ENCODE data around the gene STARD13.

Gene STARD13

DNA sequence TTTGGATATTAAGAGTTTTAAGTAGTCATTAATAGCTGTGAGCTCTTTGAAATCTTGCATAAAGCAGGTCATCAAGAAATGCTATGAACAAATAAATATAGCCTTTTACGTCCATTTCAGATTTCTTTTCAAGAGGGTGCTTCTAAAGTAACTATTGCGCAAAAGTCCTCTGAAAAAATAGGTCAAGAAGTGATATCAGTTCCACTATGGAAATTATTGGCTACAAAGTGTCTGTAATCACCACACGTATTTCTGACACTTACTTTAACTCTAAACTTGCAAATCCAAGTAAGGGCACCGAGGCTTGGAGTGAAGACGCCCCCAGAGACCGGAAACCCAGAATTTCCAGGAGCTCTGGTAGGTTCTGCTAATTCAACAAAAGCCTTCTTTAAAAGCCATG, 44.9 kb upstream of the STARD13 start:
- no peak overlapping the region for H3K23ac ChIP-seq (ENCODE audit: low read length in 2 of 2)
- H2AK5ac ChIP-seq (ENCODE audit: low read length, severe bottlenecking): no peak overlapping the region
- no peak overlapping the region for H3K27ac ChIP-seq (ENCODE audit: low read length, poor library complexity, severe bottlenecking)
- DNase-seq: no peak
- no peaks in the 10 kb centered on the region for H3K27me3 ChIP-seq (ENCODE audit: control insufficient read depth in 1 of 2, insufficient read depth in 1 of 2, low read length in 2 of 2)
- H2BK12ac ChIP-seq (ENCODE audit: low read length in 2 of 2): no peak overlapping the region
- H3K36me3 ChIP-seq (ENCODE audit: control insufficient read depth in 1 of 2, insufficient read depth in 2 of 2, low read depth in 1 of 2, low read length in 2 of 2): no peaks in the 10 kb centered on the region
- H2BK15ac ChIP-seq (ENCODE audit: low read depth, poor library complexity, severe bottlenecking): no peak overlapping the region
- H3K9ac ChIP-seq (ENCODE audit: low read length): no peak overlapping the region
- no peak overlapping the region for H3K4me3 ChIP-seq (ENCODE audit: insufficient read depth in 1 of 2, low read depth in 1 of 2, low read length in 2 of 2)
- peaks cover 17% of the 10 kb centered on the region for H3K79me1 ChIP-seq (replicated peaks; ENCODE audit: low read length, poor library complexity, severe bottlenecking)
- H3K14ac ChIP-seq (ENCODE audit: low read length in 2 of 2): no peak overlapping the region
- 98% methylated on average over 6 of the region's 6 CpGs for WGBS
- H2AFZ ChIP-seq (ENCODE audit: low read depth, low read length): no peak overlapping the region
- H3K4ac ChIP-seq (ENCODE audit: low read depth in 1 of 2, low read length in 2 of 2): no peak overlapping the region
- H3K9me3 ChIP-seq (ENCODE audit: control insufficient read depth, low read length): no peaks in the 10 kb centered on the region
- no peak overlapping the region for H3K4me2 ChIP-seq (ENCODE audit: low read length, poor library complexity, severe bottlenecking)
- no peak overlapping the region for H3K18ac ChIP-seq (ENCODE audit: low read depth in 1 of 2, low read length in 2 of 2)
- no peaks in the 10 kb centered on the region for H3K4me1 ChIP-seq (ENCODE audit: control insufficient read depth, insufficient read depth, low read depth, low read length)
- no peak overlapping the region for H4K8ac ChIP-seq (ENCODE audit: low read length)
- no peak overlapping the region for H2BK120ac ChIP-seq (ENCODE audit: low read depth, low read length)
- no peak overlapping the region for H4K91ac ChIP-seq (ENCODE audit: low read length)
- no peak overlapping the region for H2BK5ac ChIP-seq (ENCODE audit: low read depth, low read length, poor library complexity, severe bottlenecking)

DNA sequence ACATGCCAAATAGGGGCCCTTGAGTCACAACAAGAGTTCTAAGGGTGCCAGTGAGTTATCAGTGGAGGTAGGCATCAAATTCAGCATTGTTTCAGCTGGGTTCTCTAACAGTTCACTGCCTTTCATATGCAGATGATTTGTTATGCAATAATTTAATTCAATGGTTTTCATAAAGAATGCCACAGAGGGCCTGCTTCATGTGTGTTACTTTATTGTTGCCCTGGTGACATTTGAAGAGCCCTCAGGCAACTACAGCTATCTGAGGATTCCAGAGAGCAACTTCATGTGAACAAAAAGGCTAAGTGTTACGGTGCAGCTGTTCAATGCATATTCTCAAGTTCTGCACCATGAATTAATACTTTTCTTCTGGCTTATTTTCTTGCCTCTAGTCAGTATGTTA, 43.1 kb upstream of the STARD13 start:
- Histone ChIP-seq H3K27ac (ENCODE audit: low read length, poor library complexity, severe bottlenecking) (no peak overlapping the region), H3K9ac (ENCODE audit: low read length) (no peak overlapping the region), H3K4ac (ENCODE audit: low read depth in 1 of 2, low read length in 2 of 2) (no peak overlapping the region), H2BK15ac (ENCODE audit: low read depth, poor library complexity, severe bottlenecking) (no peak overlapping the region), H3K4me3 (ENCODE audit: insufficient read depth in 1 of 2, low read depth in 1 of 2, low read length in 2 of 2) (no peak overlapping the region), H3K79me1 (replicated peaks; ENCODE audit: low read length, poor library complexity, severe bottlenecking) (peaks cover 17% of the 10 kb centered on the region), H2BK12ac (ENCODE audit: low read length in 2 of 2) (no peak overlapping the region), H4K8ac (ENCODE audit: low read length) (no peak overlapping the region), H2BK120ac (ENCODE audit: low read depth, low read length) (no peak overlapping the region), H2BK5ac (ENCODE audit: low read depth, low read length, poor library complexity, severe bottlenecking) (no peak overlapping the region), H3K9me3 (ENCODE audit: control insufficient read depth, low read length) (no peaks in the 10 kb centered on the region), H3K14ac (ENCODE audit: low read length in 2 of 2) (no peak overlapping the region), H3K18ac (ENCODE audit: low read depth in 1 of 2, low read length in 2 of 2) (no peak overlapping the region), H2AFZ (ENCODE audit: low read depth, low read length) (no peak overlapping the region), H3K4me2 (ENCODE audit: low read length, poor library complexity, severe bottlenecking) (no peak overlapping the region), H4K91ac (ENCODE audit: low read length) (no peak overlapping the region), H3K36me3 (ENCODE audit: control insufficient read depth in 1 of 2, insufficient read depth in 2 of 2, low read depth in 1 of 2, low read length in 2 of 2) (no peaks in the 10 kb centered on the region), H3K27me3 (ENCODE audit: control insufficient read depth in 1 of 2, insufficient read depth in 1 of 2, low read length in 2 of 2) (no peaks in the 10 kb centered on the region), H2AK5ac (ENCODE audit: low read length, severe bottlenecking) (no peak overlapping the region), H3K4me1 (ENCODE audit: control insufficient read depth, insufficient read depth, low read depth, low read length) (no peaks in the 10 kb centered on the region), H3K23ac (ENCODE audit: low read length in 2 of 2) (no peak overlapping the region)
- no CpG with 5 or more reads among the region's 1 CpG for WGBS
- DNase-seq: no peak

DNA sequence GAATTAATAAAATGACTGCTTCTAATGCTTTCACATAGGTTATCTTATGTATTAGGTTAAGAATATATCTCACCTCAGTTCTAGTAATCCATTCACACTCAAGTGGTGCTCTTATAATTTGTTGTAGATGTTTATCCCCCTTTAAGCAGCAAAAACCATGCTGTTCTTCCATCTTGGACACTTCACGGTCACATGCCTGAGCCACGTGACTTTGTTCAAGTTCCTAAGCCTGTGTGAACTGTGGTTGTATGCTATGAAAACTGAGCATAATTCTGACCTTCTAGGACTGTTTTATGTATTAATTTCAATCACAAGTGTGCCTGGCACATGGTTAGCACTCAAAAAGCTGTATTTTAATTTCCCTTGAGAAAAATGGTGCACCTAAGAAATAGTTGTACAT, 41.2 kb upstream of the STARD13 start:
- H3K9me3 ChIP-seq (ENCODE audit: control insufficient read depth, low read length): no peaks in the 10 kb centered on the region
- no peak overlapping the region for H3K4me3 ChIP-seq (ENCODE audit: insufficient read depth in 1 of 2, low read depth in 1 of 2, low read length in 2 of 2)
- no peak overlapping the region for H2BK15ac ChIP-seq (ENCODE audit: low read depth, poor library complexity, severe bottlenecking)
- no peak overlapping the region for H2AFZ ChIP-seq (ENCODE audit: low read depth, low read length)
- H3K27ac ChIP-seq (ENCODE audit: low read length, poor library complexity, severe bottlenecking): no peak overlapping the region
- no peaks in the 10 kb centered on the region for H3K4me1 ChIP-seq (ENCODE audit: control insufficient read depth, insufficient read depth, low read depth, low read length)
- no peak overlapping the region for H4K8ac ChIP-seq (ENCODE audit: low read length)
- H2BK12ac ChIP-seq (ENCODE audit: low read length in 2 of 2): no peak overlapping the region
- no peaks in the 10 kb centered on the region for H3K36me3 ChIP-seq (ENCODE audit: control insufficient read depth in 1 of 2, insufficient read depth in 2 of 2, low read depth in 1 of 2, low read length in 2 of 2)
- H3K18ac ChIP-seq (ENCODE audit: low read depth in 1 of 2, low read length in 2 of 2): no peak overlapping the region
- H3K79me1 ChIP-seq (replicated peaks; ENCODE audit: low read length, poor library complexity, severe bottlenecking): peaks cover 14% of the 10 kb centered on the region
- no peak overlapping the region for H2BK120ac ChIP-seq (ENCODE audit: low read depth, low read length)
- H3K14ac ChIP-seq (ENCODE audit: low read length in 2 of 2): no peak overlapping the region
- H3K23ac ChIP-seq (ENCODE audit: low read length in 2 of 2): no peak overlapping the region
- no peak overlapping the region for H4K91ac ChIP-seq (ENCODE audit: low read length)
- no peak overlapping the region for H2AK5ac ChIP-seq (ENCODE audit: low read length, severe bottlenecking)
- 100% methylated on average over 2 of the region's 2 CpGs for WGBS
- no peak overlapping the region for H3K4ac ChIP-seq (ENCODE audit: low read depth in 1 of 2, low read length in 2 of 2)
- H3K9ac ChIP-seq (ENCODE audit: low read length): no peak overlapping the region
- H2BK5ac ChIP-seq (ENCODE audit: low read depth, low read length, poor library complexity, severe bottlenecking): no peak overlapping the region
- DNase-seq: no peak
- no peak overlapping the region for H3K4me2 ChIP-seq (ENCODE audit: low read length, poor library complexity, severe bottlenecking)
- no peaks in the 10 kb centered on the region for H3K27me3 ChIP-seq (ENCODE audit: control insufficient read depth in 1 of 2, insufficient read depth in 1 of 2, low read length in 2 of 2)

DNA sequence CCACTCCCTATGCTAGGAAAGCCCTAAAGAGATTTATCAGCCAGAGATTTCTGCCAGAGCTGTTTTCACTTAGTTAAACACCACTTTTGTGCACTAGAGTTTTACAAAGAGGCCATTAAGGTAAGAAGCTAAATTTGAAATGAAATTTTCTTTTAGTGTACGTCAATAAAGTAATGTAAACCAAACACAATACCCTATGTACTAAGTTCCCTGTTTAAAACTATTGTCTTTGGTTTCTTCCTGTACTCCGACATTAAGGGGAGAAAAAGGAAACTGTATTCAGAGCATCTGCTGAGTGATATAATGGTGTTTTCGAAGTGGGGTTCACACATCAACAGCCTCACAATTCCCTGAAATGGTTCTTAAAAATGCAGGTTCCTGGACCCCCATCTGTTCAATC, 40.7 kb upstream of the STARD13 start:
- Histone ChIP-seq H3K23ac (ENCODE audit: low read length in 2 of 2) (no peak overlapping the region), H3K9me3 (ENCODE audit: control insufficient read depth, low read length) (no peaks in the 10 kb centered on the region), H3K4me3 (ENCODE audit: insufficient read depth in 1 of 2, low read depth in 1 of 2, low read length in 2 of 2) (no peak overlapping the region), H2AK5ac (ENCODE audit: low read length, severe bottlenecking) (no peak overlapping the region), H4K91ac (ENCODE audit: low read length) (no peak overlapping the region), H3K9ac (ENCODE audit: low read length) (no peak overlapping the region), H3K27ac (ENCODE audit: low read length, poor library complexity, severe bottlenecking) (no peak overlapping the region), H3K27me3 (ENCODE audit: control insufficient read depth in 1 of 2, insufficient read depth in 1 of 2, low read length in 2 of 2) (no peaks in the 10 kb centered on the region), H4K8ac (ENCODE audit: low read length) (no peak overlapping the region), H3K4ac (ENCODE audit: low read depth in 1 of 2, low read length in 2 of 2) (no peak overlapping the region), H3K4me1 (ENCODE audit: control insufficient read depth, insufficient read depth, low read depth, low read length) (no peaks in the 10 kb centered on the region), H3K79me1 (replicated peaks; ENCODE audit: low read length, poor library complexity, severe bottlenecking) (peaks cover 14% of the 10 kb centered on the region), H3K18ac (ENCODE audit: low read depth in 1 of 2, low read length in 2 of 2) (no peak overlapping the region), H3K36me3 (ENCODE audit: control insufficient read depth in 1 of 2, insufficient read depth in 2 of 2, low read depth in 1 of 2, low read length in 2 of 2) (no peaks in the 10 kb centered on the region), H3K14ac (ENCODE audit: low read length in 2 of 2) (no peak overlapping the region), H2AFZ (ENCODE audit: low read depth, low read length) (no peak overlapping the region), H2BK15ac (ENCODE audit: low read depth, poor library complexity, severe bottlenecking) (no peak overlapping the region), H2BK120ac (ENCODE audit: low read depth, low read length) (no peak overlapping the region), H2BK12ac (ENCODE audit: low read length in 2 of 2) (no peak overlapping the region), H2BK5ac (ENCODE audit: low read depth, low read length, poor library complexity, severe bottlenecking) (no peak overlapping the region), H3K4me2 (ENCODE audit: low read length, poor library complexity, severe bottlenecking) (no peak overlapping the region)
- no peak for DNase-seq
- 80% methylated on average over 1 of the region's 3 CpGs for WGBS
